Spleen (tissue), 11 donors: ENCODE results near the gene THAP8. TPM values are rescaled to one million over a fixed set of nuclear protein-coding genes. Genes with fewer than 3 reads are reported as not detected.

Experiments
- DNase-seq: peaks from one replicate; pipeline ENCODE4 v3.0.0-alpha.2; 2020
- H3K27ac ChIP-seq, 8 donors: fragments of 200-600 bp; sonication (generic) in 7 of 8; 1 replicate in 4 of 8; 2 replicates in 4 of 8; pipeline versions ENCODE4 v1.5.0 to v1.8.0; 2016 to 2021; ENCODE audit warnings: inconsistent platforms in 4 of 8, mild to moderate bottlenecking in 4 of 8, moderate library complexity in 1 of 8
- H3K27me3 ChIP-seq, 7 donors: fragments of 200-600 bp; sonication (generic) in 6 of 7; replicated peaks in 1 of 7; 1 replicate in 4 of 7; 2 replicates in 3 of 7; pipeline versions ENCODE4 v1.5.0 to v1.8.0; 2016 to 2021; ENCODE audit warnings: inconsistent platforms in 3 of 7, mild to moderate bottlenecking in 1 of 7
- H3K36me3 ChIP-seq, 6 donors: fragments of 200-600 bp; sonication (generic) in 5 of 6; 1 replicate in 4 of 6; 2 replicates in 2 of 6; pipeline versions ENCODE4 v1.5.0 to v1.8.0; 2016 to 2021; ENCODE audit warnings: inconsistent platforms in 2 of 6
- H3K4me1 ChIP-seq, 6 donors: fragments of 200-600 bp; sonication (generic) in 5 of 6; 1 replicate in 3 of 6; 2 replicates in 3 of 6; pipeline versions ENCODE4 v1.5.0 to v1.8.0; 2016 to 2021; ENCODE audit warnings: inconsistent platforms in 3 of 6
- H3K4me3 ChIP-seq, 8 donors: fragments of 200-600 bp; sonication (generic) in 7 of 8; 1 replicate in 4 of 8; 2 replicates in 4 of 8; pipeline versions ENCODE4 v1.5.0 to v1.8.0; 2016 to 2021; ENCODE audit warnings: inconsistent platforms in 4 of 8, mild to moderate bottlenecking in 4 of 8, moderate library complexity in 2 of 8
- H3K9me3 ChIP-seq, 8 donors: fragments of 200-600 bp; sonication (generic) in 7 of 8; 1 replicate in 4 of 8; 2 replicates in 4 of 8; pipeline versions ENCODE4 v1.5.0 to v1.8.0; 2016 to 2021; ENCODE audit warnings: inconsistent platforms in 4 of 8
- POLR2A ChIP-seq, 3 donors: fragments of 450-650 bp; IDR thresholded peaks; one replicate each; pipeline ENCODE4 v1.5.1; 2017; ENCODE audit warnings: antibody characterized with exemption in 3 of 3, mild to moderate bottlenecking in 1 of 3
- POLR2AphosphoS5 ChIP-seq, 3 donors: sonication (generic); formaldehyde crosslinking; IDR thresholded peaks; one replicate each; pipeline ENCODE4 v1.5.1; 2017; ENCODE audit warnings: antibody characterized with exemption in 3 of 3
- WGBS, 5 donors: extraction: QIAGEN DNeasy Blood & Tissue Kit in 3 of 5; methylation state at CpG; one replicate each; pipeline versions ENCODE4 v1.1.5 to v1.1.7; 2013 to 2018; 5-methylcytosine and 5-hydroxymethylcytosine counted together
- intact Hi-C: fragments of 100-400 bp; cut with DNase I; formaldehyde crosslinking; loops from one replicate; pipeline ENCODE4 v1.15.0; 2023; ENCODE audit warnings: low total_unique reads
- polyA plus RNA-seq, 3 donors: library from polyadenylated mRNA; stranded (reverse); fragments of 200-250 nt; gene quantifications; one replicate each; pipeline ENCODE4 v1.2.1, GENCODE V29; 2013
- total RNA-seq, 7 donors: library from RNA; depleted of rRNA in 3 of 7; stranded (reverse); fragments of >200 nt in 3 of 7; fragmentation: NEBNext Ultra II Directional in 4 of 7; extraction: Animal tissue kit (Norgen Biotek cat#: 25700) in 4 of 7; gene quantifications; one replicate each; pipeline versions ENCODE4 v1.1.0 to v1.2.1, GENCODE V29; 2016 to 2021
- TF ChIP-seq, protein P1 (sequence below), 11 experiments: fragments of 200-600 bp in 7 of 11; fragments of 450-650 bp in 4 of 11; sonication (generic) in 4 of 11; IDR thresholded peaks in 8 of 11; conservative IDR thresholded peaks in 3 of 11; 1 replicate in 7 of 11; 2 replicates in 4 of 11; pipeline versions ENCODE4 v1.4.0 to v1.8.0; 2016 to 2021; ENCODE audit warnings: antibody characterized with exemption in 11 of 11, inconsistent platforms in 4 of 11, mild to moderate bottlenecking in 1 of 11
- donor health status: healthy with polysubstance abuse.
- donor health status: DM: no; HTN: no; CAD: no; lungs with moderate emphysema.
- donor health status: DM: no; HTN: no; CAD: no.
- donor health status: Bipolar disorder and iron deficiency.
- donor health status: healthy.
- donor health status: DM: no; HTN: no; CAD: no.
- donor health status: DM: yes; HTN: yes; CAD: no.

The THAP8 gene
- total and polyA plus RNA-seq, 10 donors = 2.4 to 7.9 (median 4.8) TPM

GRCh38 chr19:36009633-36010379 is 44.3 kb downstream of the THAP8 start:
- Histone ChIP-seq H3K4me3 (peak overlapping the region in 5 of 8 donors; percentile 26 to 62 (median 29)), H3K36me3 (peaks cover 0 to 7% (median 0%) of the 10 kb centered on the region in 6 donors), H3K9me3 (no peaks in the 10 kb centered on the region), H3K4me1 (peaks cover 9 to 37% (median 28%) of the 10 kb centered on the region in 6 donors), H3K27me3 (peaks cover 0 to 17% (median 0%) of the 10 kb centered on the region in 7 donors), H3K27ac (peak overlapping the region in 2 of 8 donors; percentile 27 to 49)
- intact Hi-C loops = no loop called here
- 59 to 72% (median 61%) methylated on average over 15 of the region's 15 CpGs for WGBS, 5 donors
- TF ChIP-seq POLR2AphosphoS5 (IDR thresholded peaks at IDR 0.05) (no peak), POLR2A (IDR thresholded peaks at IDR 0.05) (no peak)
- TF ChIP-seq, protein P1, sequence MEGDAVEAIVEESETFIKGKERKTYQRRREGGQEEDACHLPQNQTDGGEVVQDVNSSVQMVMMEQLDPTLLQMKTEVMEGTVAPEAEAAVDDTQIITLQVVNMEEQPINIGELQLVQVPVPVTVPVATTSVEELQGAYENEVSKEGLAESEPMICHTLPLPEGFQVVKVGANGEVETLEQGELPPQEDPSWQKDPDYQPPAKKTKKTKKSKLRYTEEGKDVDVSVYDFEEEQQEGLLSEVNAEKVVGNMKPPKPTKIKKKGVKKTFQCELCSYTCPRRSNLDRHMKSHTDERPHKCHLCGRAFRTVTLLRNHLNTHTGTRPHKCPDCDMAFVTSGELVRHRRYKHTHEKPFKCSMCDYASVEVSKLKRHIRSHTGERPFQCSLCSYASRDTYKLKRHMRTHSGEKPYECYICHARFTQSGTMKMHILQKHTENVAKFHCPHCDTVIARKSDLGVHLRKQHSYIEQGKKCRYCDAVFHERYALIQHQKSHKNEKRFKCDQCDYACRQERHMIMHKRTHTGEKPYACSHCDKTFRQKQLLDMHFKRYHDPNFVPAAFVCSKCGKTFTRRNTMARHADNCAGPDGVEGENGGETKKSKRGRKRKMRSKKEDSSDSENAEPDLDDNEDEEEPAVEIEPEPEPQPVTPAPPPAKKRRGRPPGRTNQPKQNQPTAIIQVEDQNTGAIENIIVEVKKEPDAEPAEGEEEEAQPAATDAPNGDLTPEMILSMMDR (IDR thresholded peaks at IDR 0.05 in 8 of 11, conservative IDR thresholded peaks at IDR 0.05 in 3 of 11) = no peak
- no peak for DNase-seq

DNA sequence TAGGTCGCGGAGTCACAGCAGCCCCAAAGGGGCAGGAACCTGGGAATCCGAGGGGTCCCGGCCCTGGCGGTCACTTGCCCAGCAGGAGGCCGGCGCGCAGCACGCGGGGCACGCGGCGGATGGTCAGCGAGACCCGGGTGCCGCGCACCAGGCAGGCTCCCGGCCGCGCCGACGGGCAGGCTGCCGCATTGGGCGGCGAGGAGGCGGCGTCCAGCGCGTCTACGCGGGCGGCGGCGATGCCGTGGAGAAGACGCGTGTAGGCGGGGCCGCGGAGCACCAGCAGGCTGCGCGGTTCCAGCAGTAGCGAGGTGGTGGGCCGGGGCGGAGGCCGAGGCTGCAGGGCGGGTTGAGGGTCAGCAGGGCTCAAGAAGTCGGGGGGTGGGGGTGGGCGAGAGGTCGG is 44.9 kb downstream of the THAP8 start:
- Histone ChIP-seq H3K27me3 (peaks cover 0 to 17% (median 0%) of the 10 kb centered on the region in 7 donors), H3K4me1 (peaks cover 6 to 33% (median 24%) of the 10 kb centered on the region in 6 donors), H3K4me3 (peak overlapping the region in 7 of 8 donors; percentile 9 to 62 (median 29)), H3K27ac (peak overlapping the region in 2 of 8 donors; percentile 27 to 49), H3K36me3 (peaks cover 0 to 7% (median 0%) of the 10 kb centered on the region in 6 donors), H3K9me3 (no peaks in the 10 kb centered on the region)
- 2 to 7% (median 2%) methylated on average over 13 to 50 of the region's 50 CpGs for WGBS, 5 donors
- peak; percentile 88 for DNase-seq
- TF ChIP-seq POLR2A (IDR thresholded peaks at IDR 0.05) (no peak), POLR2AphosphoS5 (IDR thresholded peaks at IDR 0.05) (peak; percentile 41 to 71 (median 64))
- TF ChIP-seq, protein P1 (IDR thresholded peaks at IDR 0.05 in 8 of 11, conservative IDR thresholded peaks at IDR 0.05 in 3 of 11) = no peak
- intact Hi-C loops = no loop called here

- 70 to 80% (median 71%) methylated on average over 8 to 19 of the region's 19 CpGs for WGBS, 5 donors
- peak within 1 kb of the TSS in 2 of 8 donors; percentile 27 to 49 for H3K27ac ChIP-seq
- peaks cover 5 to 29% (median 20%) of the 10 kb centered on the region in 6 donors for H3K4me1 ChIP-seq
- H3K4me3 ChIP-seq = peak within 1 kb of the TSS in 7 of 8 donors; percentile 9 to 62 (median 29)
- H3K9me3 ChIP-seq = no peaks in the 10 kb centered on the region
- H3K27me3 ChIP-seq = peaks cover 0 to 17% (median 0%) of the 10 kb centered on the region in 7 donors
- TF ChIP-seq POLR2A (IDR thresholded peaks at IDR 0.05) (no peak), POLR2AphosphoS5 (IDR thresholded peaks at IDR 0.05) (peak in 1 of 3 donors; percentile 56)
- intact Hi-C loops = no loop called here
- peaks cover 0 to 9% (median 0%) of the 10 kb centered on the region in 6 donors for H3K36me3 ChIP-seq
- no peak for DNase-seq
Observed at GRCh38 chr19:36008336-36008978, 45.6 kb downstream of the THAP8 start, which contains the start of gene SYNE4. SYNE4 (minus strand) TSS chr19:36008813; CDS start chr19:36008681, 132 bp downstream.

DNA sequence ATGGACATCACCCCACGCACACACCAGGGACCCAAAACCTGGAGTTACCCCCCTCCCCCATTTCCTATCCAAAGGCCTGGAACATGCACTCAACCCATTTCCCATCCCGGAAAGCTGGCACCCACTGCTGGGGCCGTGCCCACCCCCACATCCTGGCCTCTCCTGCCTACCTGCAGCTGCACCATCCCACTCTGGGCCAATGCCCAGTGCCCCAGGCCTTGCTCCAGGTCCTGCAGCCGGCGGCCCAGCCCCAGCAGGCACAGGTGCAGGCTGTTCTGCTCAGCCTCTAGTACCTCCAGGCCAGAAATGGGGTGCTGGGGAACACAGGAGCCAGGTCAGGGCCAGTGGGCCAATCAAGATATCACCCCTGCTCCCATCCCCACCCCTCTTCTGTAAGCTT is 47.1 kb downstream of the THAP8 start:
- H3K27me3 ChIP-seq = peaks cover 0 to 17% (median 0%) of the 10 kb centered on the region in 7 donors
- TF ChIP-seq POLR2A (IDR thresholded peaks at IDR 0.05) (no peak), POLR2AphosphoS5 (IDR thresholded peaks at IDR 0.05) (peak in 1 of 3 donors; percentile 14)
- WGBS, 5 donors = 88 to 100% (median 92%) methylated on average over 3 to 5 of the region's 5 CpGs

More for the DNA sequence above, 47.1 kb downstream of the THAP8 start:
- peaks cover 0 to 13% (median 0%) of the 10 kb centered on the region in 6 donors for H3K36me3 ChIP-seq
- H3K4me3 ChIP-seq = no peak overlapping the region
- intact Hi-C loops = no loop called here
- peaks cover 0 to 17% (median 13%) of the 10 kb centered on the region in 6 donors for H3K4me1 ChIP-seq
- no peak overlapping the region for H3K27ac ChIP-seq
- no peak for DNase-seq
- H3K9me3 ChIP-seq = no peaks in the 10 kb centered on the region
